ENCODE results near the gene IPO11. TPM values are rescaled to one million over a fixed set of nuclear protein-coding genes. Genes with fewer than 3 reads are reported as not detected.

The IPO11 gene
- total RNA-seq, 4 donors from 2014 or later: 15.5 to 36.0 (median 20.1) TPM

- in situ Hi-C loops (cut with MboI; ENCODE audit: low sequenced_read_pairs in 4 of 4) (no loop called here), intact Hi-C loops (cut with DNase I; ENCODE audit: low total_unique reads) (no loop called here)
- no peak overlapping the region for H3K27ac ChIP-seq
- peaks cover 0 to 4% of the 10 kb centered on the region in 2 donors for H3K4me1 ChIP-seq
- ATAC-seq: no peak
- H3K4me3 ChIP-seq: no peak overlapping the region
- H3K27me3 ChIP-seq: no peaks in the 10 kb centered on the region
- no peak for DNase-seq
- H3K9me3 ChIP-seq: no peaks in the 10 kb centered on the region
- H3K36me3 ChIP-seq: no peaks in the 10 kb centered on the region
- TF ChIP-seq CTCF (IDR thresholded peaks at IDR 0.05 in 4 of 5, conservative IDR thresholded peaks at IDR 0.05 in 1 of 5) (no peak), POLR2A (IDR thresholded peaks at IDR 0.05) (no peak)
Observed at GRCh38 chr5:62576570-62577170, 164.1 kb downstream of the IPO11 start.

DNA sequence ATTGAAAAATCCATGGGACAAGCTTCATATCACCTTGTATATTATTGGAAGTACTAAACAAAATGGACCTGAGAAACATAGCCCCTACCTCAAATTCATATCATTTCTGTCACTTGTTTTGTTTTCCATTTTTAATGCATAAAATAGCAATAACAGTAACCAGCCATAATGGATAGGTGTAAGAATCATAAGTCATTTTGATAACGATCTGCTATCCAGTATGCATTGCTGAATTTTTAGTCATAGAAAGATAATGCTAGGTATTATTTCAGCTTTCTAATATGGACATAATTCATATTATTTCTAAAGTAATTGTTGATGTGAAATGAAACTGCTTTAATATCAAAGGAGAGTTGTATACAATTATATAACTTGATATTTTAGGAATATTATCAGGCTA is 164.9 kb downstream of the IPO11 start:
- in situ Hi-C loops (cut with MboI; ENCODE audit: low sequenced_read_pairs in 4 of 4): no loop called here
- DNase-seq: no peak
- intact Hi-C loops (cut with DNase I; ENCODE audit: low total_unique reads): no loop called here
- H3K4me3 ChIP-seq: no peak overlapping the region
- no peak overlapping the region for H3K27ac ChIP-seq
- H3K4me1 ChIP-seq: peaks cover 0 to 4% of the 10 kb centered on the region in 2 donors
- no peaks in the 10 kb centered on the region for H3K27me3 ChIP-seq
- no peak for ATAC-seq
- H3K36me3 ChIP-seq: no peaks in the 10 kb centered on the region
- TF ChIP-seq POLR2A (IDR thresholded peaks at IDR 0.05) (no peak), CTCF (IDR thresholded peaks at IDR 0.05 in 4 of 5, conservative IDR thresholded peaks at IDR 0.05 in 1 of 5) (no peak)
- H3K9me3 ChIP-seq: no peaks in the 10 kb centered on the region

GRCh38 chr5:62578540-62578939 is 166.0 kb downstream of the IPO11 start, which contains the start of gene LRRC70:
TSS of gene LRRC70 (plus strand) at chr5:62578819. CDS start at chr5:62579439, 620 bp downstream.
- no peak for TF ChIP-seq CTCF (IDR thresholded peaks at IDR 0.05 in 4 of 5, conservative IDR thresholded peaks at IDR 0.05 in 1 of 5)
- TF ChIP-seq POLR2A (IDR thresholded peaks at IDR 0.05): no peak
- no peaks in the 10 kb centered on the region for H3K36me3 ChIP-seq
- intact Hi-C loops (cut with DNase I; ENCODE audit: low total_unique reads) (no loop called here), in situ Hi-C loops (cut with MboI; ENCODE audit: low sequenced_read_pairs in 4 of 4) (no loop called here)
- no peak within 1 kb of the TSS for H3K4me3 ChIP-seq
- H3K9me3 ChIP-seq: no peaks in the 10 kb centered on the region
- ATAC-seq (no peak), DNase-seq (no peak)
- no peak within 1 kb of the TSS for H3K27ac ChIP-seq
- peaks cover 0 to 4% of the 10 kb centered on the region in 2 donors for H3K4me1 ChIP-seq
- no peaks in the 10 kb centered on the region for H3K27me3 ChIP-seq

DNA sequence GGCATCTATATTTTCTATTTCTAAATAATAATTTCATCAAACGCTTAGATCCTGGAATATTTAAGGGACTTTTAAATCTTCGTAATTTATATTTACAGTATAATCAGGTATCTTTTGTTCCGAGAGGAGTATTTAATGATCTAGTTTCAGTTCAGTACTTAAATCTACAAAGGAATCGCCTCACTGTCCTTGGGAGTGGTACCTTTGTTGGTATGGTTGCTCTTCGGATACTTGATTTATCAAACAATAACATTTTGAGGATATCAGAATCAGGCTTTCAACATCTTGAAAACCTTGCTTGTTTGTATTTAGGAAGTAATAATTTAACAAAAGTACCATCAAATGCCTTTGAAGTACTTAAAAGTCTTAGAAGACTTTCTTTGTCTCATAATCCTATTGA is 167.2 kb downstream of the IPO11 start:
- in situ Hi-C loops (cut with MboI; ENCODE audit: low sequenced_read_pairs in 4 of 4) (no loop called here), intact Hi-C loops (cut with DNase I; ENCODE audit: low total_unique reads) (no loop called here)
- no peaks in the 10 kb centered on the region for H3K36me3 ChIP-seq
- ATAC-seq: no peak
- no peak overlapping the region for H3K4me3 ChIP-seq
- no peak for DNase-seq
- no peak overlapping the region for H3K27ac ChIP-seq
- TF ChIP-seq POLR2A (IDR thresholded peaks at IDR 0.05) (no peak), CTCF (IDR thresholded peaks at IDR 0.05 in 4 of 5, conservative IDR thresholded peaks at IDR 0.05 in 1 of 5) (no peak)
- H3K27me3 ChIP-seq: no peaks in the 10 kb centered on the region
- H3K4me1 ChIP-seq: peaks cover 0 to under 1% of the 10 kb centered on the region in 2 donors
- H3K9me3 ChIP-seq: no peaks in the 10 kb centered on the region
